ENCODE results near the gene UCP3.

Gene UCP3

DNA sequence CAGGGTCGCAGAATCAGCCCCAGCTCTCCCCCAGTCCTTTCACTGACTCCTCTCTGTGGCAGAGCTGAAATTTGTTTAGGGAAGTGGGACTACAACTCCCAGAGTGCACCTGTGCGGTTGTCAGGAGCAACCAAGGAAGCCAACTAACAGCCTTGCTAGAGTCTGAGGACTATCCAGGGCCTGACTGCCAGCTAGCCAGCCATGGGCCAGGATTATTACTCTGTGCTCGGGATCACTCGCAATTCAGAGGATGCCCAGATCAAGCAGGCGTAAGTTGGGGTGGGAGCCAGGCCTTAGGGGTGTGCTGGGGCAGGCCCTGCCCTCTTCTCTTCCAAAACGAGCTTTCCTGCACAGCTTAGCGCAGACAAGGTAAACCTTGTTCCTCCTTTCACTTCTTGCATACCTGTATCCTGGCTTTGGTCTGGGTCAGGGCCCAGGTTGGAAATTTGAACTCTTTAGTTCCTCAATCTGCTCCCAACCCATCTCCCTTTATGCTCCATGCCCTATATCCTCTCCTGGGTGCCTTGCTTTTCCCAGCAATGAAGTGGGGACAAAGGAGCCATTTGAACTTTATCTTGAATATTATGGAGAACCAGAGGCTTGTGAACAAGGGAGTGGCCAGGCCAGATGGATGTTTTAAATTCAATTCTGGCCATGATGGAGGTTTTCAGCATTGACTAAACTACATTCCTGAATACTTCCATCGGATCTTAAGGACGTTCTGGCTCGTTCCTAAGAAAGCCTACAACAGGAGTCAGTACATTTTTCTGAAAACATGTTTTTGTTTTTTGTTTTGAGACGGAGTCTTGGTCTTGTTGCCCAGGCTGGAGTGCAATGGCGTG lies 57.8 kb downstream of the UCP3 start, which contains the start of gene DNAJB13:
Gene DNAJB13 (plus strand): TSS at position 158 of the 842 bp plus-strand sequence. CDS start 44 bp downstream, at position 202.
- DNase-seq = peak; percentile 20
